ENCODE data around the gene RBM22.
A peak's percentile ranks its signal among the peaks of the same experiment; 100 is the strongest.

The RBM22 gene

DNA sequence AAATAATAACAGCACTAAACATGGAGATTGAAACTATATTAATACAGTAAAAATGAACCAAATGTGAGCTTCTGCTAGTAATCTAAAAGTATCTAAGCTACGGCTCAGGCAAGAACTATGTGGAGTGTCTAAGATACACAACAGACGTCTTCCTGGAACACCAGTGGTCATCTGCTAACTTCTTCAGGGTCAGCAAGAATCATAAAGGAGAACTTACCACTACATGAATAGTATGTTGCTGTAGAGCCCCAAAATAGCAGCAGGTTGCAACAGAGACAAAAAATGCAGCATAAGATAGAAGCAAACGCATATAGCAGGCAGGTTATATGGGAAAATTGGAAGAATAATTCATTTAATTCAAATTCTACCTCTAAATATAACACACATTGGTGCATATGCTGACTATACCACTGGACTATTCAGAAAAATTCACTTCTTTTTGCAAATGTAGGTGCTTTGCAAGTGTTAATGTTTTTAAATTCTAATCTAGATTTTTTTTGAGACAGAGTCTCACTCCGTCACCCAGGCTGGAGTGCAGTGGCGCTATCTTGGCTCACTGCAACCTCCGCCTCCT, 30.9 kb upstream of the RBM22 start:
- no peak for DNase-seq (ENCODE audit: low read depth in 2 of 2)
- H3K4me3 ChIP-seq (replicated peaks in 1 of 2; ENCODE audit: low read depth in 2 of 2, low read length in 2 of 2): no peak overlapping the region
- TF ChIP-seq, protein P1, sequence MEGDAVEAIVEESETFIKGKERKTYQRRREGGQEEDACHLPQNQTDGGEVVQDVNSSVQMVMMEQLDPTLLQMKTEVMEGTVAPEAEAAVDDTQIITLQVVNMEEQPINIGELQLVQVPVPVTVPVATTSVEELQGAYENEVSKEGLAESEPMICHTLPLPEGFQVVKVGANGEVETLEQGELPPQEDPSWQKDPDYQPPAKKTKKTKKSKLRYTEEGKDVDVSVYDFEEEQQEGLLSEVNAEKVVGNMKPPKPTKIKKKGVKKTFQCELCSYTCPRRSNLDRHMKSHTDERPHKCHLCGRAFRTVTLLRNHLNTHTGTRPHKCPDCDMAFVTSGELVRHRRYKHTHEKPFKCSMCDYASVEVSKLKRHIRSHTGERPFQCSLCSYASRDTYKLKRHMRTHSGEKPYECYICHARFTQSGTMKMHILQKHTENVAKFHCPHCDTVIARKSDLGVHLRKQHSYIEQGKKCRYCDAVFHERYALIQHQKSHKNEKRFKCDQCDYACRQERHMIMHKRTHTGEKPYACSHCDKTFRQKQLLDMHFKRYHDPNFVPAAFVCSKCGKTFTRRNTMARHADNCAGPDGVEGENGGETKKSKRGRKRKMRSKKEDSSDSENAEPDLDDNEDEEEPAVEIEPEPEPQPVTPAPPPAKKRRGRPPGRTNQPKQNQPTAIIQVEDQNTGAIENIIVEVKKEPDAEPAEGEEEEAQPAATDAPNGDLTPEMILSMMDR (IDR thresholded peaks at IDR 0.05; ENCODE audit: low read depth, low read length): no peak

DNA sequence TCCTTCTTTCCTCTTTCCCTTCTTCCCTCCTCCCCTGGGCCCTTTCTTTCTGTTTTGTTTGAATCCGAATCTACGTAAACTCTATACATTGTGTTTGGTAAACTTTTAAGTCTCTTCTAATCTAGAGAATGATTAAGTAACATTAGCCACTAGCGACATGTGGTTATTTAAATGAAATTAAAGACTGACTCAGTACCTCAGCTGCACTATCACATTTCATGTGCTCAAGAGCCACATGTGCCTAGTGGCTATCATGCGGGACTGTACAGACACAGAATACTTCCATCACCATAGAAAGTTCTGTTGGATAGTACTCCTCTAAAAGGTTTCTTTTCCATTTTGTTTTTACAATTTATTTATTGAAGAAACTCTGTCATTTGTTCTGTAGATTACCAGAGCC, 29.0 kb upstream of the RBM22 start:
- TF ChIP-seq, protein P1 (IDR thresholded peaks at IDR 0.05; ENCODE audit: low read depth, low read length): no peak
- DNase-seq (ENCODE audit: low read depth in 2 of 2): no peak
- H3K4me3 ChIP-seq (replicated peaks in 1 of 2; ENCODE audit: low read depth in 2 of 2, low read length in 2 of 2): no peak overlapping the region

DNA sequence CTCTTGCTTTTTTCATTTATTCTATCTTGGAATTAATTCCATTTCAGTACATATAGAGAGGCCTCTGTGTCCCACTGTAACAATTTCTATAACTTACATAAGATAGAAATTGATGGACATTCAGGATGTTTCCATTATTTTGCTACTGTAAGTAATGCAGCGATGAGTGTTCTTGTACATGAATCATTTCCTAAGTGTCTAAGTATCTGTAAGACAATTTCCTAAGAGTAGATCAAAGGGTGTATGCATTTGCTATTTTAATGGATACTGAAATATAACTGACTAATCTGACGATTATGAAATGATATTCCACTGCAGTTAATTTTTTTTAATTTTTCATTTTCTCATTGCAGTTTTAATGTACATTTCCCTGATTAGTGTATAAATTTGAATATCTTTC, 23.0 kb upstream of the RBM22 start:
- DNase-seq (ENCODE audit: low read depth in 2 of 2): peak in 1 of 2 donors; percentile 59
- H3K4me3 ChIP-seq (replicated peaks in 1 of 2; ENCODE audit: low read depth in 2 of 2, low read length in 2 of 2): no peak overlapping the region
- TF ChIP-seq, protein P1 (IDR thresholded peaks at IDR 0.05; ENCODE audit: low read depth, low read length): no peak

DNA sequence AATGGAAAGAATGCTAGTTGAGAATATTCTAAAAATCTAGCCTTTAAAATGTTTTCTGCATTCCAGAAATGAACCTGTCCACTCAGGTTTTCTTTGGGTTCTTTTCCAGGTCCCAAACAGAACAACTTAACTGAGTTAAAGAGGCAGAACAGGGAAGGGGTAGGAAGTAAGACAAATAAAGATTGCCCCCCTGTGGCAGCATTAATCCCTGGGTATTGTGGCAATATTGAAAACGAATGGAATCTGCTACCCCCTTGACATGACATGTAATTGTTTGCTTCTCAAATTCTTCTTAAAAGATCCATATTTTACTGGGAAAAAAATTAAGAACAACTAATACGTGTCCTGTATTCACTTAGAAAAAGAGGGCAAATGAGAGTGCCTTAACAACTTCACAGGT, 9.3 kb upstream of the RBM22 start:
- TF ChIP-seq, protein P1 (IDR thresholded peaks at IDR 0.05; ENCODE audit: low read depth, low read length): peak; percentile 11
- peak in 1 of 2 donors; percentile 36 for DNase-seq (ENCODE audit: low read depth in 2 of 2)
- no peak overlapping the region for H3K4me3 ChIP-seq (replicated peaks in 1 of 2; ENCODE audit: low read depth in 2 of 2, low read length in 2 of 2)

DNA sequence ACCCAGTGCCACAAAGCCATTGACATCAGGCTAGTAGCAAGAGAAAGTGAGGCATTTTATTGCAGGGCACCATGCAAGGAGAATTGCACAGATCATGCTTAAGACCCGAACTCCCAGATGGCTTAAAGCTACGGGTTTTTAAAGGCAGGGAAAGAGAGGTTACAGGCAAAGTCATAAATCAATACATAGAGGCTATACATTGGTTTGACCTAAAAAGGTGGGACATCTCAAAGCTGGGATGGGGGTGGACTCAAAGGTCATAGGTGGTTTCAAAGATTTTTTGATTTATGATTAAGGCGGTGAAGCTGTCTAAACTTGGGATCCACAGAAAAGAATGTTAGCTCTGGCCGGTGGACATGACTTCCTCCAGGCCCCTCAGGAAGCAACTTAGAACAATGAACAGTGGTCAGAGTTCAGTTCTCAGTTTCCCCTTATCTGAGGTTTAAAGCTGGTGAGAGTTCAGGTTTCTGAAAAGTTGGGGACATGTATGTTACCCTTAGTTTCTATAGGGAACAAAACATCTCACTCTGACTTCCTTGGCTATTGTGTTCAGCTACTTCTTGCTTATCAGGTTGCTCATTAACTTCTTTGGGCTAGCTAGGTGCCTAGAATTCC, 6.0 kb upstream of the RBM22 start:
- no peak overlapping the region for H3K4me3 ChIP-seq (replicated peaks in 1 of 2; ENCODE audit: low read depth in 2 of 2, low read length in 2 of 2)
- DNase-seq (ENCODE audit: low read depth in 2 of 2): no peak
- TF ChIP-seq, protein P1 (IDR thresholded peaks at IDR 0.05; ENCODE audit: low read depth, low read length): no peak

DNA sequence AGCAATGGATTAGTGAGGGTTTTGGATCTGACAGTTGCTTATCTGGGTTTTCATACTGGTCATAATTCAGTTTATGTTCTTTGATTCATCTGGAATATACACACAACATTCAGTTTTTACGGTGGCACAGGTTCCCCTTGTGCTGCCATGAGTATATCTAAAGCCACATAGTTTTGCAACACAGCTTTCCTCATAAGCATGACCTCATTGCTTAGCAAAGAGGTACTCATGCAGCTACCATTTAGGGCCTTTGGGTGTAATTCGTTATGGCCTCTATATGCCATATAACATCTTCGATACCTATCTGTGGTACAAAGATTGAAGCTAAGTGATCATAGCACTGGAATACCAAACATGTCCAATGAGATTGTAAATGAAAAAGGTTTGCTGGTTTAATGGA, 2.9 kb upstream of the RBM22 start:
- TF ChIP-seq, protein P1 (IDR thresholded peaks at IDR 0.05; ENCODE audit: low read depth, low read length): no peak
- H3K4me3 ChIP-seq (replicated peaks in 1 of 2; ENCODE audit: low read depth in 2 of 2, low read length in 2 of 2): no peak overlapping the region
- DNase-seq (ENCODE audit: low read depth in 2 of 2): peak in 1 of 2 donors; percentile 28

DNA sequence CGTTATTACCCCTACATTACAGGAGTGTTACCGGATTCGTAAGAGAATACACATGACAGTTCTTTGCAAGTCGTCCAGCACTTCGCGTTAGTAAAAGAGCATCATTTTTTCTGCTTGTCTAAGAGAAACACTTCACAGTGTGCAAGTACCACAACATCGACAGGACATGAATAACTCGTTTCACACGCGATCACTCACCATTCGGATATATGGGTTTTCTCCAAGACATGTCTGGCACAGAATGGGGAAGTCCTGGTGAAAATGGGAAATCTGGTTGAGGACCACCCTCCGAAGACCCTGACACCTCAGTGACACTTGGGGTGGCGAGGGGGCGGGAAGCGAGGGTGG, 642 bp downstream of the RBM22 start:
- H3K4me3 ChIP-seq (replicated peaks in 1 of 2; ENCODE audit: low read depth in 2 of 2, low read length in 2 of 2): peak overlapping the region; percentile 97 to 99
- peak in 1 of 2 donors; percentile 10 for DNase-seq (ENCODE audit: low read depth in 2 of 2)
- TF ChIP-seq, protein P1 (IDR thresholded peaks at IDR 0.05; ENCODE audit: low read depth, low read length): no peak
